OCI-LY1 (cell line): Measurements from ENCODE around the gene CARMIL1.

Experiments
- EZH2 ChIP-seq: fragments of 200-600 bp; sonication (generic), shearing (Covaris generic); IDR thresholded peaks from 2 replicates; pipeline ENCODE4 v1.8.0; 2017; ENCODE audit warnings: borderline replicate concordance, mixed run types, mild to moderate bottlenecking, antibody characterized with exemption, low read length, moderate library complexity, mixed read lengths
- TF ChIP-seq, protein P1 (sequence below): fragments of 200-600 bp; sonication (generic), shearing (Covaris generic); IDR thresholded peaks from 2 replicates; pipeline ENCODE4 v1.5.1; 2017; ENCODE audit warnings: mild to moderate bottlenecking, antibody characterized with exemption, low read length, moderate library complexity, mixed read lengths

DNA sequence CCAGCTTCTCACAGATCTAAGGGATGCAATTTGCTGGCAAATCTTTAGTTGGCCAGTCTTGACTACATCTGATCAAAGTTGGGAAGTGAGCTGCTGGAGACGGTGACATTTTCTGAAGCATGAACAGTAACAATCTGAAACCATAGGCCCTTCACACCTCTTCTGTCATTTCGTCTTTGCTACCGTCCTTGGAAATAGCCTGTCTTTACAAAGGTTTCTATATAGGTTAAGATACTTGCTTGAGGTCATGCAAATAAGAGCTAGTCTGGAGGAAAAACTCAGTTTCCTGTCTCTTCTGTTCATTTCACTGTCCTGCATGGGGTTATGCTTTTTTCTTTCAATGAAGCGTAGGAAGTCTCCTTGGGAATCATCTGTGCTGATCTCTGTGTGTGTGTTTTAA is 55.6 kb downstream of the CARMIL1 start:
- TF ChIP-seq, protein P1, sequence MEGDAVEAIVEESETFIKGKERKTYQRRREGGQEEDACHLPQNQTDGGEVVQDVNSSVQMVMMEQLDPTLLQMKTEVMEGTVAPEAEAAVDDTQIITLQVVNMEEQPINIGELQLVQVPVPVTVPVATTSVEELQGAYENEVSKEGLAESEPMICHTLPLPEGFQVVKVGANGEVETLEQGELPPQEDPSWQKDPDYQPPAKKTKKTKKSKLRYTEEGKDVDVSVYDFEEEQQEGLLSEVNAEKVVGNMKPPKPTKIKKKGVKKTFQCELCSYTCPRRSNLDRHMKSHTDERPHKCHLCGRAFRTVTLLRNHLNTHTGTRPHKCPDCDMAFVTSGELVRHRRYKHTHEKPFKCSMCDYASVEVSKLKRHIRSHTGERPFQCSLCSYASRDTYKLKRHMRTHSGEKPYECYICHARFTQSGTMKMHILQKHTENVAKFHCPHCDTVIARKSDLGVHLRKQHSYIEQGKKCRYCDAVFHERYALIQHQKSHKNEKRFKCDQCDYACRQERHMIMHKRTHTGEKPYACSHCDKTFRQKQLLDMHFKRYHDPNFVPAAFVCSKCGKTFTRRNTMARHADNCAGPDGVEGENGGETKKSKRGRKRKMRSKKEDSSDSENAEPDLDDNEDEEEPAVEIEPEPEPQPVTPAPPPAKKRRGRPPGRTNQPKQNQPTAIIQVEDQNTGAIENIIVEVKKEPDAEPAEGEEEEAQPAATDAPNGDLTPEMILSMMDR: no peak
- TF ChIP-seq EZH2: no peak
